ENCODE measurements around the gene PTPRN2.

Gene PTPRN2

GRCh38 chr7:157526913-157527634, 1060.5 kb downstream of the PTPRN2 start:
- Histone ChIP-seq H3K4me1 (no peaks in the 10 kb centered on the region), H2AFZ (no peak overlapping the region), H3K27me3 (ENCODE audit: control insufficient read depth, insufficient read depth, low read length) (no peaks in the 10 kb centered on the region), H3K9ac (no peak overlapping the region), H3K27ac (no peak overlapping the region), H3K4me3 (ENCODE audit: low read depth, low read length) (no peak overlapping the region), H3K9me3 (ENCODE audit: control insufficient read depth, low read length) (peaks cover 6% of the 10 kb centered on the region), H3K4me2 (ENCODE audit: low read length) (no peak overlapping the region), H3K79me2 (no peaks in the 10 kb centered on the region), H3K36me3 (ENCODE audit: control insufficient read depth, insufficient read depth, low read length) (no peaks in the 10 kb centered on the region)
- TF ChIP-seq CTCF (IDR thresholded peaks at IDR 0.05): no peak

DNA sequence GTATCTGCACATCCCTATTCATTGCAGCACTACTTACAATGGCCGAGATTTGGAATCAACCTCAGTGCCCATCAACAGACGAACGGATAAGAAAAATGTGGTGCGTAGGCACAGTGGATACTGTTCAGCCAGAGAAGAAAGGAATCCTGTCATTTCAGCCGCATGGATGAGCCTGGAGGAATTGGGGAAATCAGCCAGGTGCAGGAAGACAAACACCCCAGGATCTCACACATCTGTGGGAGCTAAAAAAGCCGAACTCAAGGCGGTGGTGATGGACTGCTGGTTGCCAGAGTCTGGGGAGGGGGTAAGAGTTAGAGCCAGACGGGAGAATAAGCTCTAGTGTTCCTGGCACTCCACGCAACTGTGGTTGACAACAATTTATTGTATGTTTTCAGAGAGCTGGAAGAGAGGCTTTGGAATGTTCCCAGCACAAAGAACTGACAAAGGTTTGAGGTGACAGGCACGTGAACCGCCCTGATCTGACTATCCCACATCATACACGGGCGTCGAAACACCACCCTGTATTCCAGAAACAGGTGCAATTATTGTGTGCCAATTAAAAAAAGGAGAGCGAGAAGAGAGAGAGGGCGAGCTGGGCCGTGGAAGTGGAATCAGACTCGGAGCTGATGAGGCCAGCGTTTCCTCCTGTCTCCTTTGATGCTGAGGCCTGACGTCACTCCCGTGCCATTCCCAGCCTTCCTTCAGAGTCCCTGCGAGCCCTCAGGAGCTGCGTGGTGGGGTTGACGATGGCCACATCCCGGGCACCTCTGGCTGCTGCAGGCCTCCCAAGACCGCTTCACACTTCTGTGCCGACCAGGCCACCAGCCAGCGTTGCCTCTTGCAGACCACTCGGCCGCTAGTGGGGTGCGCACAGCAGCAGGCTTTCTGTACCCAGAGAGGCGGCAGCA, 1061.4 kb downstream of the PTPRN2 start:
- TF ChIP-seq CTCF (IDR thresholded peaks at IDR 0.05): no peak
- Histone ChIP-seq H3K79me2 (no peaks in the 10 kb centered on the region), H3K4me3 (ENCODE audit: low read depth, low read length) (no peak overlapping the region), H3K27ac (no peak overlapping the region), H2AFZ (no peak overlapping the region), H3K4me2 (ENCODE audit: low read length) (no peak overlapping the region), H3K9ac (no peak overlapping the region), H3K4me1 (no peaks in the 10 kb centered on the region), H3K27me3 (ENCODE audit: control insufficient read depth, insufficient read depth, low read length) (no peaks in the 10 kb centered on the region), H3K36me3 (ENCODE audit: control insufficient read depth, insufficient read depth, low read length) (no peaks in the 10 kb centered on the region), H3K9me3 (ENCODE audit: control insufficient read depth, low read length) (no peaks in the 10 kb centered on the region)

GRCh38 chr7:157525491-157525915, 1062.1 kb downstream of the PTPRN2 start:
- Histone ChIP-seq H3K4me2 (ENCODE audit: low read length) (no peak overlapping the region), H2AFZ (no peak overlapping the region), H3K9me3 (ENCODE audit: control insufficient read depth, low read length) (no peaks in the 10 kb centered on the region), H3K4me3 (ENCODE audit: low read depth, low read length) (no peak overlapping the region), H3K9ac (no peak overlapping the region), H3K79me2 (no peaks in the 10 kb centered on the region), H3K27me3 (ENCODE audit: control insufficient read depth, insufficient read depth, low read length) (no peaks in the 10 kb centered on the region), H3K27ac (no peak overlapping the region), H3K36me3 (ENCODE audit: control insufficient read depth, insufficient read depth, low read length) (no peaks in the 10 kb centered on the region), H3K4me1 (no peaks in the 10 kb centered on the region)
- TF ChIP-seq CTCF (IDR thresholded peaks at IDR 0.05): no peak

DNA sequence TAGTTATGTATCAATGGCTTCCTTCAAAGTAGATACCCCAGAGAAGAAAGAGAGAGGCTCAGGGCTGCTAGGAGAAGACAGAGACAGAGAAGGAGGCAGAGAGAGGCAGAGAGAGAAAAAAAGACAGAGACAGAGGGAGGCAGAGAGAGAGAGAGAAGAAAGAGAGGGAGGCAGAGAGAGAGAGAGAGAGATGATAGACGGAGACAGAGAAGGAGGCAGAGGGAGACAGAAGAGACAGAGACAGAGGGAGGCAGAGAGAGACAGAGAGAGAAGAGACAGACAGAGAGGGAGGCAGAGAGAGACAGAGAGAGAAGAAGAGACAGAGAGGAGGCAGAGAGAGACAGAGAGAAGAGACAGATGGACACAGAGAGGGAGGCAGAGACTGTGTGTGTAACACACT, 1062.9 kb downstream of the PTPRN2 start:
- H3K79me2 ChIP-seq: no peaks in the 10 kb centered on the region
- no peaks in the 10 kb centered on the region for H3K27me3 ChIP-seq (ENCODE audit: control insufficient read depth, insufficient read depth, low read length)

More for the DNA sequence above, 1062.9 kb downstream of the PTPRN2 start:
- no peak for TF ChIP-seq CTCF (IDR thresholded peaks at IDR 0.05)
- Histone ChIP-seq H3K27ac (no peak overlapping the region), H3K4me1 (no peaks in the 10 kb centered on the region), H2AFZ (no peak overlapping the region), H3K36me3 (ENCODE audit: control insufficient read depth, insufficient read depth, low read length) (no peaks in the 10 kb centered on the region), H3K9ac (no peak overlapping the region), H3K9me3 (ENCODE audit: control insufficient read depth, low read length) (no peaks in the 10 kb centered on the region), H3K4me2 (ENCODE audit: low read length) (no peak overlapping the region), H3K4me3 (ENCODE audit: low read depth, low read length) (no peak overlapping the region)

All from parathyroid adenoma (tissue), 2 donors.